NCI-H748 treated with DMSO at 0.1 percent for 48 hours (cell line): ENCODE measurements around the gene ANXA8.
A peak's percentile ranks its signal among the peaks of the same experiment; 100 is the strongest.

Source experiments
- DNase-seq: peaks from one replicate; lab custom pipeline; 2025; lab: John Stamatoyannopoulos, UW

The ANXA8 gene

DNA sequence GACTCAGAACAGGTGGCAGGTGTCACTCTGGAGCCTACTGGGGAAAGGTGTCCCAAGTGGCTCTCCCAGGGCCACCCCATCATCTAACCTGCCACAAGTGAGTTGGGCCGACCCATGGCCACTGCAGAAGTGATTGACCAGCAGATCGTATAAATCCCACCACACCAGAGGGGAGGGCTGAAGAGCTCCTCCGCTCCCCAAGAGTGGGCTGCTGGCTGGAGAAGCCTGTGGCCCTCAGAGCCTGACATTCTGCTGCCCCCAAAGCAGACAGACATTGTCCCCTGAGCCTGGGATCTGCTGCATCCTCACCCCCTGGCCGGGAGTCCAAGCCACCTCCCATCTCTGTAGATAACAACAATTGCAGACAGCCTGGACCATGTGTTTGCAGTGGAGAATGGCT, 36.7 kb downstream of the ANXA8 start:
- DNase-seq = no peak

- DNase-seq = no peak
Observed at GRCh38 chr10:47445720-47446119, 38.2 kb downstream of the ANXA8 start.

DNA sequence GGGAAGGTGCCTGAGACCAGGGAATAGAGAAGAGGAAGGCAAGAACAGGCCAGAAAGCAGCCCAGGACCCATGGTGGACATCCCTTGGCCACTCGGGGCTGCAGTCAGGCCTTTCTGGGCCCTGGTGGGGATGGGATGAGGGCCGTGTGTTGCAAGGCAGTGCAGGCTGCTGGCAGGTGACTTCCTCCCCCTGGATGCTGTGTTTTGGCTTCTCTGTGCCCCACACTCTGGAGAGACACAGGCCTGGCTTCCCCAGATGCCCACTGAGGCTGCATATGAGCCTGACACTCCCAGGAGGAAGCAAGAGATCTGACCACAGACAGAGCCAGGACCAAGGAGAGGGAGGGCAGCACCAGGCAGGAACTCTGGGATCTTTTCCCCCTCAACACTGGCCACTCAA, 39.9 kb downstream of the ANXA8 start:
- no peak for DNase-seq

- DNase-seq = no peak
Observed at GRCh38 chr10:47443145-47443544, 40.8 kb downstream of the ANXA8 start.

- DNase-seq = no peak
Observed at GRCh38 chr10:47442351-47442750, 41.6 kb downstream of the ANXA8 start.

DNA sequence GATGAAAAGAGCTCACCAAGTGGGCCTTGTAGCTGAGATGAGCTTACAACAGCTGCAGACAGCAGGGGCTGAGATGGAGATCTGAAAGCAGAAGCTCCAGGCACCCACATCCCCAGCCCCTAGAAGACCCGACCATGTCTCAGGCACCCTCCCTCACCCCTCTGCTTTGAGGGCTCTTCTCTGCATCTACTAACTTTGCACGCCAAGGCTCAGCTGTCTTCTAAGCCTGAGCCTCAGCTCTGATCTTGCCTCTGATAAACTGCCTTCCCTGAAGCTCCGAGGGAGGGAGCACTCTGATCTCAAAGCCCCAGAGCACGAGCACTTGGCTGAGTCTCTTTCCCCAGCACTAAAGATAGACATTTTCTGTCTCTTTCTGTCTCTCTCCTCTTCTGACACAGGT, 42.0 kb downstream of the ANXA8 start:
- no peak for DNase-seq

- DNase-seq = no peak
Observed at GRCh38 chr10:47440207-47440606, 43.7 kb downstream of the ANXA8 start.

DNA sequence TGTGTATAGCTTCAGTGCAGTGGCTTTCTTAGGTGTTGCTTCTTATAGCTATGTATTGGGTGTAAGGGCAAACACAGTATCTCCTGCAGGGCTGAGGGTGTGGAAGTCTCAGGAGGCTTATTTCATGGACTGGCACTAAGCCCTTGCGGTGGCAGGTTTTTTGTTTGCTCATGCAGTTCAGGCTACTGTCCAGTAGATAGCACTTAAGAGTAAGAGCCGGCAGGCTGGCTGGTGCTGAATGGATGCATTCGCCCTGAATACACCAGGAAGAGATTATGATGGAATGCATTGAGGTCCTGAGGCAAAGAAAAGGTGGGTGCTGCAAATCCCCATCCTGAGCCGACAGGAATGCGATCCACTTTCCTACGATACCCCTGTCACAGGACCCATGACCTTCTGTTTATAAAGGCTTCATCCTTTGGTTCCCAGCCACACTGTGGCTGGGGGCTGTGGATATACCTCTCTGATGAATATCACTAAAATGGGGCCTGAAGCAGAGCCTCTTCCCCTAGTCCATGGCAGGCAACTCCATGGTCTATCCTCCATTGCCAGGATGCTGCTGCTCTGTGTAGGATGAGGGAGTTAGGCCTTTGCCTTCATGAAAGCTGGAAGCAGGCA, 44.9 kb downstream of the ANXA8 start:
- DNase-seq = peak; percentile 0

DNA sequence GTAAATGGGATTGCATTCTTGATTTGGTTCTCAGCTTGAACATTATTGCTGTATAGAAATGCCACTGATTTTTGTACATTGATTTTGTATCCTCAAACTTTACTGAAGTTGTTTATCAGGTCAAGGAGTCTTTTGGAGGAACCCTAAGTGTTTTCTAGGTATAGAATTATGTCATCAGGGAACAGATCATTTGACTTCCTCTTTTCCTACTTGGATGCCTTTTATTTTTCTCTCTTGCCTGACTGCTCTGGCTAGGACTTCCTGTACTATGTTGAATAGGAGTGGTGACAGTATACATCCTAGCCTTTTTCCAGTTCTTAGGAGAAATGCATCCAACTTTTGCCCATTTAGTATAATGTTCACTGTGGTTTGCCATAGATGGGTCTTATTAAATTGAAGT, 48.8 kb downstream of the ANXA8 start:
- no peak for DNase-seq

- DNase-seq = no peak
Observed at GRCh38 chr10:47425813-47426419, 58.0 kb downstream of the ANXA8 start.

DNA sequence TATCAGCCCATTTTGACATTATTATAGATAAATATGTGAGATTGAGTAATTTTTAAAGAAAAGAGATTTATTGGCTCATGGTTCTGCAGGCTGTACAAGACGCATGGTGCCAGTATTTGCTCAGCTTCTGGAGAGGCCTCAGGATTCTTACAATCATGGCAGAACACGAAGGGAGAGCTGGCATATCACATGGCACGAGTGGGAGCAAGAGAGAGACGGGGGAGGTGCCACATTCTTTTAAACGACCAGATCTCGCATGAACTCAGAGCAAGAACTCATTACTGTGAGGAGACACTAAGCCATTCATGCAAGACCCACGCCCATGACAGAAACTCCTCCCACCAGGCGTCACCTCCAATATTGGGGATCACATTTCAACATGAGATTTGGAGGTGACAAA, 59.7 kb downstream of the ANXA8 start:
- DNase-seq = no peak

- DNase-seq = no peak
Observed at GRCh38 chr10:47423476-47423875, 60.4 kb downstream of the ANXA8 start.

DNA sequence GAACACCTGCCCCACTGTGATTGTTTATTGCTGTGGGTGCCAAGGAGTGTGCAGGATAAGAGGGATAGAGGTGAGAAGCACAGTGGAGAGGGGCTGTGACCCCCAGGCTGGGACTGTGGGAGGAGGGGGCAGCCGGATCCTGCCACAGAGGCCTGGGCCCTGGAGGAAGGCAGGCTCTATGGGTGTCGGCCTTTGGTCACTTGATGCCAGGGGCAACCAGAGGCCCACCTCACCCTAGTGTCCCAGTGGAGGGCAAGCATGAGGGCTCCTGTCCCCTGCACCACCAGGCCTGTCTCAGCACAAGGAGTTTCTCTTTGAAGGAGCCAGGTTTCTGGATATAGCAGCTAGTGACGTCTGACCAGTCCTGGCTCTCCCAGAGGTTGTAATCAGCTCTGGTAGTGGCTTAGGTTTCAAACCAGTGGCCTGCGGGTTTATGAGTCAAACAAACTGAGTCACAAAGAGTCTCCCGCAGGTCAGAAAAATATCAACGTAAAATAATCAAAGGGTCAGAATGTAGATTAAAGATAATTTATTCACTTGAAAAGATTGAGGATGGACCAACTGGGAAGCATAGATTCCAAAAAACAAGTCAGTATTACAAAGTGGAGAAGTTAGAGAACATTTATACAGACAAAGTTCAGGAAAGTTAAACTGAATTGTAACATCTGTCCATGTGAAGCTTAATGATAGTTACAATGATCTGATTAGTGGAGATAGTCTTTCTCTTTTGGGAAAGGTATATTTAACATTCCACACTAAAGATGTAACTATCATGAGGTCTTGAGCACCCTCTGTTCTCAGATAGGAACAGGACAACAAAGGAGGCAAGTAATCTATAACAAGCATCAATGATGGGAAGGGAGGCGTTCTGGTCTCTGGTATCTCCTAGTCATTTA, 62.6 kb downstream of the ANXA8 start:
- no peak for DNase-seq

GRCh38 chr10:47420305-47421056, 63.4 kb downstream of the ANXA8 start:
- DNase-seq = no peak

GRCh38 chr10:47419421-47419820, 64.5 kb downstream of the ANXA8 start:
- DNase-seq = no peak

DNA sequence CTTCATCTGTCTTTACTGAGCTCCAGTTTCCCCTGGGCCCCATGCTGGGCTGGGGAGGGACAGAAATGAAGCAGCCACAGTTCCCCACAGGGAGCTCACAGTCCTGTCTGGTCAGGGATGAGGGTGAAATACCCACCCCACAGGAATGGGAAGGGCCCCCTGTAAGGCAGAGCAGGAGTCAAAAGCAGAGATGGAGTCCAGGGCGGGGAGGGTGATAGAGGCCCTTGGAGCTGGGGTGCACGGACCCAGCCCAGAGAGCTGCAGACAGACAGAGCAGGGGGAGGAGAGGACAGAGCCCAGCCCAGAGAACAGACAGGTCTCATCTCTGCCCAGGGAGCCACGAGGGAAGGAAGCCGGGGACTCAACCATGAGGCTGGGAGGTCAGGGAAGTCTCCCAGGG, 64.9 kb downstream of the ANXA8 start:
- DNase-seq = no peak

GRCh38 chr10:47418321-47418720, 65.6 kb downstream of the ANXA8 start:
- no peak for DNase-seq
